LoVo (cell line): ENCODE results near the gene XG.
"Not testable (repeated sequence)": the region's sequence is repeated elsewhere in the genome, so short reads cannot be mapped to it uniquely, and the experiment has no call there.

Source experiments
- DNase-seq: peaks from one replicate; pipeline ENCODE4 v3.0.0-alpha.2; 2016; ENCODE audit warnings: low spot score

Gene XG

GRCh38 chrX:2733286-2733685, 18.6 kb upstream of the XG start:
- no peak for DNase-seq

GRCh38 chrX:2735270-2735669, 16.6 kb upstream of the XG start:
- DNase-seq = no peak

- DNase-seq = no peak
Observed at GRCh38 chrX:2740672-2741071, 11.2 kb upstream of the XG start.

- DNase-seq = no peak
Observed at GRCh38 chrX:2741386-2741785, 10.5 kb upstream of the XG start.

GRCh38 chrX:2746250-2746649, 5.6 kb upstream of the XG start:
- not testable (repeated sequence) for DNase-seq

GRCh38 chrX:2748171-2748814, 3.5 kb upstream of the XG start:
- no peak for DNase-seq

GRCh38 chrX:2748815-2749188, 3.0 kb upstream of the XG start:
- no peak for DNase-seq

- no peak for DNase-seq
Observed at GRCh38 chrX:2751291-2751690, 549 bp upstream of the XG start.

GRCh38 chrX:2752441-2752840, 601 bp downstream of the XG start:
- DNase-seq = not testable (repeated sequence)

- not testable (repeated sequence) for DNase-seq
Observed at GRCh38 chrX:2755163-2755715, 3.4 kb downstream of the XG start.

- DNase-seq = no peak
Observed at GRCh38 chrX:2756548-2756947, 4.7 kb downstream of the XG start.

GRCh38 chrX:2761246-2761645, 9.4 kb downstream of the XG start:
- no peak for DNase-seq

- not testable (repeated sequence) for DNase-seq
Observed at GRCh38 chrX:2762671-2763070, 10.8 kb downstream of the XG start.

GRCh38 chrX:2764766-2765548, 13.1 kb downstream of the XG start:
- not testable (repeated sequence) for DNase-seq

- DNase-seq = no peak
Observed at GRCh38 chrX:2765549-2765830, 13.7 kb downstream of the XG start.

GRCh38 chrX:2766906-2767305, 15.1 kb downstream of the XG start:
- no peak for DNase-seq

GRCh38 chrX:2767631-2768455, 16.0 kb downstream of the XG start:
- DNase-seq = peak; percentile 75

- no peak for DNase-seq
Observed at GRCh38 chrX:2769615-2770014, 17.8 kb downstream of the XG start.

- DNase-seq = not testable (repeated sequence)
Observed at GRCh38 chrX:2773166-2774055, 21.6 kb downstream of the XG start.

- no peak for DNase-seq
Observed at GRCh38 chrX:2774057-2774456, 22.2 kb downstream of the XG start.

- DNase-seq = no peak
Observed at GRCh38 chrX:2774776-2775175, 22.9 kb downstream of the XG start.
